ENCODE results near the gene NEB.

- TF ChIP-seq, protein P1, sequence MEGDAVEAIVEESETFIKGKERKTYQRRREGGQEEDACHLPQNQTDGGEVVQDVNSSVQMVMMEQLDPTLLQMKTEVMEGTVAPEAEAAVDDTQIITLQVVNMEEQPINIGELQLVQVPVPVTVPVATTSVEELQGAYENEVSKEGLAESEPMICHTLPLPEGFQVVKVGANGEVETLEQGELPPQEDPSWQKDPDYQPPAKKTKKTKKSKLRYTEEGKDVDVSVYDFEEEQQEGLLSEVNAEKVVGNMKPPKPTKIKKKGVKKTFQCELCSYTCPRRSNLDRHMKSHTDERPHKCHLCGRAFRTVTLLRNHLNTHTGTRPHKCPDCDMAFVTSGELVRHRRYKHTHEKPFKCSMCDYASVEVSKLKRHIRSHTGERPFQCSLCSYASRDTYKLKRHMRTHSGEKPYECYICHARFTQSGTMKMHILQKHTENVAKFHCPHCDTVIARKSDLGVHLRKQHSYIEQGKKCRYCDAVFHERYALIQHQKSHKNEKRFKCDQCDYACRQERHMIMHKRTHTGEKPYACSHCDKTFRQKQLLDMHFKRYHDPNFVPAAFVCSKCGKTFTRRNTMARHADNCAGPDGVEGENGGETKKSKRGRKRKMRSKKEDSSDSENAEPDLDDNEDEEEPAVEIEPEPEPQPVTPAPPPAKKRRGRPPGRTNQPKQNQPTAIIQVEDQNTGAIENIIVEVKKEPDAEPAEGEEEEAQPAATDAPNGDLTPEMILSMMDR (IDR thresholded peaks at IDR 0.05) = no peak
- no peak for TF ChIP-seq POLR2A (IDR thresholded peaks at IDR 0.05)
Observed at GRCh38 chr2:151774506-151774905, 40.2 kb upstream of the NEB start.
